IMR-90 (cell line): ENCODE data around the gene NR2F1. TPM values are rescaled to one million over a fixed set of nuclear protein-coding genes. Genes with fewer than 3 reads are reported as not detected.

Source experiments
- ATAC-seq: fragments of 200-7000 bp; cut with Tn5 transposase; 2 replicates; pipeline ENCODE4 v1.9.1; 2020; ENCODE audit warnings: low read depth, mild to moderate bottlenecking, moderate library complexity
- BruUV-seq: library from RNA; stranded (reverse); fragments of 400-500 nt; replicated peaks from 2 replicates; lab custom pipeline; 2021; lab: Mats Ljungman, UMichigan
- CTCF ChIA-PET: fragments of 300-600 bp; formaldehyde crosslinking; extraction: SDS; loops from one replicate; lab custom pipeline; 2021; ENCODE audit warnings: antibody characterized with exemption; lab: Yijun Ruan, JAX
- POLR2A ChIA-PET: fragments of 300-600 bp; sonication (Branson Sonifier 250); formaldehyde crosslinking; loops from one replicate; lab custom pipeline; 2022; ENCODE audit warnings: antibody characterized with exemption; ENCODE audit not compliant: unreplicated experiment; lab: Charles Lee
- DNase-seq: peaks from one replicate; pipeline ENCODE4 v3.0.0; 2013
- H2AFZ ChIP-seq: replicated peaks from 2 replicates; pipeline ENCODE3; 2013; ENCODE audit warnings: low read length, mild to moderate bottlenecking; ENCODE audit not compliant: poor library complexity
- H2AK5ac ChIP-seq: 2 replicates; pipeline ENCODE4 v1.6.1; 2013; ENCODE audit warnings: low read depth, low read length, inconsistent platforms
- H2AK9ac ChIP-seq: replicated peaks from 2 replicates; pipeline ENCODE3; 2013; ENCODE audit warnings: mild to moderate bottlenecking, low read depth, low read length, moderate library complexity; ENCODE audit not compliant: poor library complexity
- H2BK120ac ChIP-seq: 2 replicates; pipeline ENCODE4 v1.6.1; 2013; ENCODE audit warnings: low read depth, low read length, inconsistent platforms
- H2BK15ac ChIP-seq: 3 replicates; pipeline ENCODE4 v1.6.1; 2013; ENCODE audit warnings: low read depth, low read length, inconsistent platforms
- H2BK20ac ChIP-seq: 2 replicates; pipeline ENCODE4 v1.6.1; 2013; ENCODE audit warnings: low read depth, mild to moderate bottlenecking, inconsistent platforms, low read length, moderate library complexity
- H2BK5ac ChIP-seq: 2 replicates; pipeline ENCODE4 v1.6.1; 2013; ENCODE audit warnings: mild to moderate bottlenecking, low read depth, low read length, inconsistent platforms; ENCODE audit not compliant: poor library complexity, severe bottlenecking
- H3K14ac ChIP-seq: replicated peaks from 2 replicates; pipeline ENCODE4 v1.6.1; 2013; ENCODE audit warnings: low read depth, low read length, inconsistent platforms
- H3K18ac ChIP-seq: 2 replicates; pipeline ENCODE4 v1.6.1; 2013; ENCODE audit warnings: low read depth, low read length, control low read depth
- H3K23ac ChIP-seq: 2 replicates; pipeline ENCODE4 v1.6.1; 2013; ENCODE audit warnings: low read depth, low read length, inconsistent platforms
- H3K27ac ChIP-seq: 2 replicates; pipeline ENCODE4 v1.5.1; 2013; ENCODE audit warnings: mild to moderate bottlenecking, control low read depth, low read length; ENCODE audit not compliant: insufficient read depth
- H3K27me3 ChIP-seq: 2 replicates; pipeline ENCODE4 v1.6.1; 2013; ENCODE audit warnings: low read length; ENCODE audit not compliant: control insufficient read depth, insufficient read depth
- H3K36me3 ChIP-seq: 2 replicates; pipeline ENCODE4 v1.6.1; 2013; ENCODE audit warnings: low read length, mixed read lengths; ENCODE audit not compliant: control insufficient read depth, insufficient read depth
- H3K4ac ChIP-seq: 2 replicates; pipeline ENCODE4 v1.6.1; 2013; ENCODE audit warnings: low read depth, low read length, inconsistent platforms
- H3K4me1 ChIP-seq: 2 replicates; pipeline ENCODE4 v1.6.1; 2013; ENCODE audit warnings: low read length, mixed read lengths; ENCODE audit not compliant: control insufficient read depth, insufficient read depth
- H3K4me2 ChIP-seq: 2 replicates; pipeline ENCODE4 v1.6.1; 2013; ENCODE audit warnings: low read depth, mild to moderate bottlenecking, control low read depth, low read length, moderate library complexity
- H3K4me3 ChIP-seq: 2 replicates; pipeline ENCODE4 v1.5.1; 2013; ENCODE audit warnings: low read depth, mild to moderate bottlenecking, control low read depth, low read length, moderate library complexity; ENCODE audit not compliant: insufficient read depth
- H3K56ac ChIP-seq: 2 replicates; pipeline ENCODE4 v1.6.1; 2013; ENCODE audit warnings: low read length, inconsistent platforms; ENCODE audit not compliant: insufficient read depth; ENCODE audit errors: extremely low read depth
- H3K79me1 ChIP-seq, 2 experiments: 2 replicates each; pipeline ENCODE4 v1.6.1; 2013; ENCODE audit warnings: low read length in 2 of 2, inconsistent platforms in 1 of 2, low read depth in 1 of 2
- H3K9ac ChIP-seq: 2 replicates; pipeline ENCODE4 v1.6.1; 2013; ENCODE audit warnings: low read depth, low read length, control low read depth
- H3K9me1 ChIP-seq: 2 replicates; pipeline ENCODE4 v1.6.1; 2013; ENCODE audit warnings: low read length, inconsistent platforms; ENCODE audit not compliant: insufficient read depth
- H3K9me3 ChIP-seq: 2 replicates; pipeline ENCODE4 v1.6.1; 2013; ENCODE audit warnings: low read length; ENCODE audit not compliant: control insufficient read depth, insufficient read depth
- H4K20me1 ChIP-seq: 2 replicates; pipeline ENCODE4 v1.6.1; 2013; ENCODE audit warnings: low read length, inconsistent platforms; ENCODE audit not compliant: insufficient read depth
- H4K5ac ChIP-seq: 2 replicates; pipeline ENCODE4 v1.6.1; 2013; ENCODE audit warnings: mild to moderate bottlenecking, low read depth, low read length, control low read depth
- H4K8ac ChIP-seq, 2 experiments: 2 replicates each; pipeline ENCODE4 v1.6.1; 2013; ENCODE audit warnings: low read depth in 2 of 2, low read length in 2 of 2, control low read depth in 1 of 2, inconsistent platforms in 1 of 2
- H4K91ac ChIP-seq: 2 replicates; pipeline ENCODE4 v1.6.1; 2013; ENCODE audit warnings: low read depth, low read length, inconsistent platforms; ENCODE audit not compliant: insufficient read depth
- BHLHE40 ChIP-seq: fragments of 150-350 bp; IDR thresholded peaks from 2 replicates; pipeline ENCODE4 v1.6.1; 2016; ENCODE audit warnings: mild to moderate bottlenecking, low read depth, low read length
- CEBPB ChIP-seq: IDR thresholded peaks from 2 replicates; pipeline ENCODE4 v1.6.1; 2012; ENCODE audit warnings: low read depth, low read length, improper control_type of control experiment
- CTCF ChIP-seq: conservative IDR thresholded peaks from 2 replicates; pipeline ENCODE4 v1.5.1; 2012; ENCODE audit warnings: mild to moderate bottlenecking, low read depth, low read length, improper control_type of control experiment
- MAFK ChIP-seq: IDR thresholded peaks from 2 replicates; pipeline ENCODE4 v1.6.1; 2012; ENCODE audit warnings: low read depth, low read length, improper control_type of control experiment
- MXI1 ChIP-seq: IDR thresholded peaks from 2 replicates; pipeline ENCODE4 v1.6.1; 2012; ENCODE audit warnings: low read depth, mild to moderate bottlenecking, low read length, moderate library complexity, borderline replicate concordance
- NFE2L2 ChIP-seq: fragments of 150-350 bp; IDR thresholded peaks from 2 replicates; pipeline ENCODE4 v1.6.1; 2016; ENCODE audit warnings: low read depth, mild to moderate bottlenecking, low read length
- RAD21 ChIP-seq: IDR thresholded peaks from 2 replicates; pipeline ENCODE4 v1.6.1; 2012; ENCODE audit warnings: low read length, improper control_type of control experiment
- RCOR1 ChIP-seq: IDR thresholded peaks from 2 replicates; pipeline ENCODE4 v1.6.1; 2012; ENCODE audit warnings: mild to moderate bottlenecking, low read length, improper control_type of control experiment; ENCODE audit not compliant: insufficient replicate concordance
- RFX5 ChIP-seq: IDR thresholded peaks from 2 replicates; pipeline ENCODE4 v1.8.0; 2012; ENCODE audit warnings: low read depth, mild to moderate bottlenecking, low read length, moderate library complexity
- USF2 ChIP-seq: fragments of 150-350 bp; IDR thresholded peaks from 2 replicates; pipeline ENCODE4 v1.6.1; 2017; ENCODE audit warnings: mild to moderate bottlenecking, antibody characterized with exemption, low read length, low read depth
- WGBS, 2 experiments: methylation state at CpG; one replicate each; pipeline versions ENCODE4 v1.1.5 to v1.1.7; 2013; ENCODE audit warnings: missing lambda C conversion rate in 2 of 2; ENCODE audit not compliant: insufficient read length in 1 of 2; ENCODE audit errors: extremely low coverage in 2 of 2; 5-methylcytosine and 5-hydroxymethylcytosine counted together
- dilution Hi-C: fragments of 300-500 bp; cut with HindIII; formaldehyde crosslinking; loops from one replicate; pipeline ENCODE4 v1.14.3; 2018; ENCODE audit warnings: low sequenced_read_pairs; ENCODE audit not compliant: unreplicated experiment
- in situ Hi-C: fragments of 300-500 bp; cut with MboI; formaldehyde crosslinking; loops from 3 replicates; pipeline ENCODE4 v1.14.3; 2019; ENCODE audit warnings: low sequenced_read_pairs, inconsistent platforms, mixed read lengths
- intact Hi-C: fragments of 100-400 bp; cut with micrococcal nuclease; formaldehyde crosslinking; loops from 2 replicates; pipeline ENCODE4 v1.10.0; 2022
- polyA plus RNA-seq, 3 experiments: library from polyadenylated mRNA; depleted of rRNA; stranded (reverse); fragments of >200 nt; gene quantifications; 2 replicates each; pipeline ENCODE4 v1.2.3, GENCODE V29; 2012; ENCODE audit warnings: low replicate concordance in 1 of 3
- total RNA-seq: library from RNA; depleted of rRNA; stranded (reverse); fragments of >200 nt; gene quantifications from 2 replicates; pipeline ENCODE4 v1.2.3, GENCODE V29; 2012
- TF ChIP-seq, protein P1 (sequence below): fragments of 150-350 bp; IDR thresholded peaks from 2 replicates; pipeline ENCODE4 v1.6.1; 2016; ENCODE audit warnings: low read depth, mild to moderate bottlenecking, low read length, moderate library complexity, borderline replicate concordance

Gene NR2F1
- total and polyA plus RNA-seq, 2 of the 4 experiments (the other 2 are of a cell fraction), result 19.0 to 160 TPM

- dilution Hi-C loops, result no loop called here
- Histone ChIP-seq H3K27me3 (no peaks in the 10 kb centered on the region), H3K4me3 (peak overlapping the region; percentile 81), H3K23ac (peak overlapping the region; percentile 98), H4K20me1 (no peaks in the 10 kb centered on the region), H3K9ac (peak overlapping the region; percentile 93), H3K27ac (peak overlapping the region; percentile 96), H4K8ac (peak overlapping the region; percentile 95 to 100), H4K91ac (peak overlapping the region; percentile 98), H3K14ac (peak overlapping the region; percentile 90), H3K4ac (peak overlapping the region; percentile 98), H2BK120ac (peak overlapping the region; percentile 98), H3K36me3 (peaks cover 5% of the 10 kb centered on the region), H2BK5ac (peak overlapping the region; percentile 98), H3K79me1 (peaks cover 19 to 53% of the 10 kb centered on the region in 2 experiments), H2AK5ac (peak overlapping the region; percentile 80), H3K9me1 (no peaks in the 10 kb centered on the region), H2AFZ (peak overlapping the region; percentile 86), H2AK9ac (peak overlapping the region; percentile 98), H3K56ac (peak overlapping the region; percentile 91), H4K5ac (peak overlapping the region; percentile 95), H2BK20ac (peak overlapping the region; percentile 86), H2BK15ac (peak overlapping the region; percentile 97), H3K4me2 (peak overlapping the region; percentile 89), H3K9me3 (no peaks in the 10 kb centered on the region), H3K18ac (peak overlapping the region; percentile 95), H3K4me1 (peaks cover 14% of the 10 kb centered on the region)
- no TSS peak for BruUV-seq
- in situ Hi-C loops, result loop anchor here (10.0 to 25.0 kb wide), 5 partner anchors 493 to 1266 kb away; no protein-coding TSS in a partner anchor
- ChIA-PET CTCF (interaction anchor here (0.7 to 1.3 kb wide), 4 partner anchors 9 to 486 kb away, joined by 3 read pairs; no protein-coding TSS in a partner anchor), POLR2A (interaction anchor here (0.6 to 1.1 kb wide), 2 partner anchors 12 to 445 kb away, joined by 4 to 5 read pairs; no protein-coding TSS in a partner anchor)
- whole genome bisulfite sequencing, 2 experiments, result 3% methylated on average over 7 of the region's 25 CpGs; no CpG with 5 or more reads in 1 of the 2 experiments
- DNase-seq (peak; percentile 74), ATAC-seq (0 out of 2 replicates have a peak, but pooled peaks have one; percentile 0)
- intact Hi-C loops, result loop anchor here (2.0 to 5.0 kb wide), 3 partner anchors 219 to 741 kb away; no protein-coding TSS in a partner anchor
- TF ChIP-seq NFE2L2 (no peak), CTCF (no peak), RAD21 (no peak), RCOR1 (no peak), MAFK (no peak), USF2 (no peak), CEBPB (peak; percentile 62; the same call in 1 of the 2 replicates), RFX5 (no peak), BHLHE40 (peak; percentile 29; the same call in 1 of the 2 replicates), MXI1 (no peak; the same call in 1 of the 2 replicates)
- TF ChIP-seq, protein P1, sequence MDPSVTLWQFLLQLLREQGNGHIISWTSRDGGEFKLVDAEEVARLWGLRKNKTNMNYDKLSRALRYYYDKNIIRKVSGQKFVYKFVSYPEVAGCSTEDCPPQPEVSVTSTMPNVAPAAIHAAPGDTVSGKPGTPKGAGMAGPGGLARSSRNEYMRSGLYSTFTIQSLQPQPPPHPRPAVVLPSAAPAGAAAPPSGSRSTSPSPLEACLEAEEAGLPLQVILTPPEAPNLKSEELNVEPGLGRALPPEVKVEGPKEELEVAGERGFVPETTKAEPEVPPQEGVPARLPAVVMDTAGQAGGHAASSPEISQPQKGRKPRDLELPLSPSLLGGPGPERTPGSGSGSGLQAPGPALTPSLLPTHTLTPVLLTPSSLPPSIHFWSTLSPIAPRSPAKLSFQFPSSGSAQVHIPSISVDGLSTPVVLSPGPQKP, result no peak
Observed at GRCh38 chr5:93577854-93578812, 4.9 kb upstream of the NR2F1 start.
